GM19328 (cell line): ENCODE data around the gene ABCA10.
"Not testable (repeated sequence)": the region's sequence is repeated elsewhere in the genome, so short reads cannot be mapped to it uniquely, and the experiment has no call there.

ENCODE experiments used
- ATAC-seq: cut with Tn5 transposase; IDR thresholded peaks from one replicate; pipeline ENCODE4 v1.9.1; 2021; ENCODE audit warnings: mild to moderate bottlenecking, moderate library complexity; ENCODE audit not compliant: unreplicated experiment

Gene ABCA10

GRCh38 chr17:69228018-69228417, 606 bp downstream of the ABCA10 start:
- no peak for ATAC-seq

GRCh38 chr17:69227541-69227940, 1.1 kb downstream of the ABCA10 start:
- no peak for ATAC-seq

- peak; percentile 84 for ATAC-seq
Observed at GRCh38 chr17:69223809-69224208, 4.8 kb downstream of the ABCA10 start.

GRCh38 chr17:69222707-69223258, 5.8 kb downstream of the ABCA10 start:
- no peak for ATAC-seq

- no peak for ATAC-seq
Observed at GRCh38 chr17:69220098-69220497, 8.5 kb downstream of the ABCA10 start.

- no peak for ATAC-seq
Observed at GRCh38 chr17:69218986-69219385, 9.6 kb downstream of the ABCA10 start.

- ATAC-seq, result no peak
Observed at GRCh38 chr17:69213059-69213813, 15.4 kb downstream of the ABCA10 start.

- no peak for ATAC-seq
Observed at GRCh38 chr17:69208640-69209039, 20.0 kb downstream of the ABCA10 start.

- ATAC-seq, result no peak
Observed at GRCh38 chr17:69207151-69207550, 21.5 kb downstream of the ABCA10 start.

GRCh38 chr17:69198238-69198637, 30.4 kb downstream of the ABCA10 start:
- ATAC-seq, result no peak

- not testable (repeated sequence) for ATAC-seq
Observed at GRCh38 chr17:69196105-69196653, 32.4 kb downstream of the ABCA10 start.

GRCh38 chr17:69192754-69193153, 35.9 kb downstream of the ABCA10 start:
- ATAC-seq, result no peak

GRCh38 chr17:69188796-69189195, 39.8 kb downstream of the ABCA10 start:
- no peak for ATAC-seq

- ATAC-seq, result no peak
Observed at GRCh38 chr17:69188064-69188463, 40.6 kb downstream of the ABCA10 start.

- no peak for ATAC-seq
Observed at GRCh38 chr17:69187294-69187693, 41.3 kb downstream of the ABCA10 start.

- no peak for ATAC-seq
Observed at GRCh38 chr17:69179227-69179952, 49.2 kb downstream of the ABCA10 start.

GRCh38 chr17:69176457-69176795, 52.2 kb downstream of the ABCA10 start:
- ATAC-seq, result no peak

- ATAC-seq, result no peak
Observed at GRCh38 chr17:69175625-69176456, 52.8 kb downstream of the ABCA10 start.

GRCh38 chr17:69175262-69175624, 53.4 kb downstream of the ABCA10 start:
- ATAC-seq, result no peak

- no peak for ATAC-seq
Observed at GRCh38 chr17:69173118-69173517, 55.5 kb downstream of the ABCA10 start.

GRCh38 chr17:69170377-69170776, 58.2 kb downstream of the ABCA10 start:
- no peak for ATAC-seq
